GM19328 (cell line): ENCODE data around the gene RNPEPL1.

ENCODE experiments used
- ATAC-seq: cut with Tn5 transposase; IDR thresholded peaks from one replicate; pipeline ENCODE4 v1.9.1; 2021; ENCODE audit warnings: mild to moderate bottlenecking, moderate library complexity; ENCODE audit not compliant: unreplicated experiment

The RNPEPL1 gene

DNA sequence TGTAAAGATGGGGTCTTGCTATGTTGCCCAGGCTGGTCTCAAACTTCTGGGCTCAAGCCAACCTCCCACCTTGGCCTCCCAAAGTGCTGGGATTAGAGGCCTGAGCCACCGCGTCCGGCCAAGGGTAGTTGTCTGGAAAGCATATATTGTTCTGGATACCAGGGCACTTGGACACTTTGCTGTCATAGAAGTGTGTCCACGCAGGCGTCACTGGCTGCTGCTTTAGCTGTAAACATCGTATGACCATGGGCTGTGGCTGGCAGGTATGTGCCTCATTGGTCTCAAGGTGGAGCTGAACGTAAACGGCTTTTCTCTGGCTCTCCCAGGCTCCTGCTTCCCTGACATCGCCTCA is 53.8 kb downstream of the RNPEPL1 start:
- no peak for ATAC-seq

DNA sequence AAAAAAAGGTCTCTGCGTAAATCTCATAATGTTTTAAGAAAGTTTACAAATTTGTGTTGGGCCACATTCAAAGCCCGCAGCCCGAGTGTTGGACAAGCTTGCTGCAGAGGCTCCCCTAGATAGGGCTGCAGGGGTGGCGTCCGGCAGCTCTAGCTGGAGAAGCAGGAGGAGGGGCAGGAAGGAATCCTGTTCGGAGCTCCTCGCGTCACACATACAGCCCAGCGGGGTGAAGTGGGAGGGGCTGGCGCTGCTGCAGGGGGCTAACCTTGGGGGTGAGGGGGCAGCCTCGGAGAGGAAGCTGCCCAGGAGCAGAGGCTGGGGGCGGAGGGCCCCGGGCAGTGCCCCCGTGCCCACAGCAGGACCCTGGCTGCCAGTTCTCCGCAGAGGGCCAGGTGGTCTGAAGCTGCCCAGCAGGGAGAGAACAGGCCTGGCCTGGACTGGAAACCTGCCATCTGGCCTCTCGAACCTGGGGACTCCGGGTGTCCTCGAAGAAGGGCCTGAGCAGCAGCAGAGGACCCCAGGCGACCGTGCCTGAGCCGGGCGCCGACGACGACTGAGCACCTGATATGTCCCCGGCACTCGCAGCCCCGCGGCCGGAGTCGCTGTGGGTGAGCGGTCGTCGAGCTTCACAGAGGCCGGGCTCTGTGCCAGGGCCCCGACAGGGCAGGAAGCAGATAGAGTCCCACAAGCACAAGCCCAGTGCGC is 54.4 kb downstream of the RNPEPL1 start:
- ATAC-seq: no peak

DNA sequence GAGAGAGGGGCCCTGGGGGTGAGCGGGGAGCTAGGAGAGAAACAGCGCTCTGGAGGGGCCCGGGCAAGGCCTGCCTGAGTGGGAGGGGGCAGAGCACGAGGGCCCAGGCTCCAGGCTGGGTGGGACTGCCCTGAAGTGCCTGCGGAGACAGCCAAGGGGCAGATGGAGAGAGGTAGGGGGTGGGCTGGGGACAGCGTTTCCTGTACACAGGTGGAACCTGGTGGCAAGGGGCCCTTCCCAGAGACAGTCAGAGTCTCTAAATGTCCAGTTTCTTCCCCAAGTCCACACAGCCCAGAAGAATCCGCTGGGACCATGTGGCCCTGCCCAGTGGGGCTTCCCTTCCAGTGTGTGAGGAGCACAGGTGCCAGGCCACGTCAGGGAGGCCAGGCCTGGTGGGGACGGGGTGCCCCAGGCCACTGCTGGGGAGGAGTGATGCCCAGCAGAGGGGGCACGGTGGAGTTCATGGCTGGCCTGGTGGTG is 55.3 kb downstream of the RNPEPL1 start:
- no peak for ATAC-seq

DNA sequence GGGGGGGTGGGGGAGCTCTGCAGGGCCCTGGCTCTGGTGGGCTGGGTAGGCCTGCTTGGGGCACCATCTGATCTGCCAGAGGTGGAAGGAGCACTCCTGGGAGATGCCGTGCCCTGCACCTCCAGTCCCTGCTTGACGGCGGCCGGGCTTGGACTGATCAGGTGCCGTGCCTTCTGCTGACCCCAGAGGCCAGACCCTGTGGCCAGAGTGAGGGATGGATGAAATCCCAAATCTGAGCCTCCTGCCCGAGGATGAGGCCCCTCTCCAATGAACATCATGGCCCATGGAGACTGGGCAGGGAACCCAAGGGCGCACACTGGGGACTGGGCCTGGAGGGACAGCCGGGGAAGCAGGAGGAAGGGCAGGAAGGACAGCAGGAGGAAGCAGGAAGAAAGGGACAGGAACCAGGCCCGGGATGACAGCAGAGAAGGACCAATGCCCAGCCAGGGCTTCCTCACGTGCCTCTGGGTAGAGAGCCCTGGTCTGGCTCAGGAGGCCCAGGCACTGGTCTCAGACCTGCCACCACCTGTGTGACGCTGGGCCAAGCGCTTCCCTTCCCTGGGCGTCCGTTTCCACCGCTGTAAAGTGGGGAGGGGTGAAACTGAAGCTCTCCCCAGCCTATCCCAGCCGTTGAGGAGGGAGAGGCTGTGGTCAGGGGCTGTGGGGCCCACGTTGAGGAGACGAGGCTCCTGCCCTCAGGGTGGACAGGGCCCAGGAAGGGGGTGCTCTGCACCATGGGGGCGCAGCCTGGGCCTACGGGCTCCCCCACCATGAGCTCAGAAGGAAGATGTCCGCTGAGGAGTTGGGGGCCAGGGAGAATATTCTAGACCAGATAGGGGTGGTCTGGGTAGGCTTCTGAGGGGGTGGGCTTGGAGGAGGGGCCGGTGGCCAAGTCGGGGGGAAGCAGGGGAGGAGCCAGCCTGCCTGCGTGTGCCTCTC is 56.0 kb downstream of the RNPEPL1 start:
- no peak for ATAC-seq

DNA sequence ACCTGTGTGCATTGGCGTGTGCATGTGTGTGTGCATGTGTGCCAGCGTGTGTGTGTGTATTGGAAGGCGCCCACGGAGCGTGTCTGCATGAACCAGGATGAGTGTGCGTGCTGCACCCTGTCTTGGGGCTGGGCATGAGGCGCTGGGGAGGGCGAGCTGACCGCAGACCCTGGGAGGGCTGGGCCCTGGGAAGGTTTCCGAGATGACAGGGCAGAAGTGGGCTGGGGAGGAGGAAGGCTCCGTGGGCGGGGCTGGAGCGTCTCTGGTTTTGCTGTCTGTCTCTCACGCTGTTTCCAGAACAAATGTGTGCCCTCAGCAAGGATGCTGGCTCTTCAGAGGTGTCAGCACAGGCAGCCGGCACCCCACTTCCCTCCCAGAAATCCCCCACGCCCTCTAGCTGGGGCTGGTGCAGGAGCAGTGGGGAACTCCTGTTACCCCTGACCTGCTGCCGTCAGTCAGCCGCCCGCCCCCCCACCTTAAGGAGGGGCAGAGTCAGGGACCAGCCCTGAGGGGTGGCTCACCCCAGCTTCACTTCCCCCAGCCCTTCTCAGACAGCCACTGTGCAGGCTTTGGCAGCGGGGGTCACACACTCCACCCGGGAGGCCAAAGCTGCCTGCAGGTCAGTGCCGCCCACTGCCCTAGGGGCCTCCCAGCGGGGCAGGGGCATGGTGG is 56.8 kb downstream of the RNPEPL1 start, which contains the start of gene GPR35:
GPR35 (plus strand) TSS at position 531 of the 672 bp plus-strand sequence. CDS start 4,473 bp downstream, outside the sequence.
- ATAC-seq: no peak

DNA sequence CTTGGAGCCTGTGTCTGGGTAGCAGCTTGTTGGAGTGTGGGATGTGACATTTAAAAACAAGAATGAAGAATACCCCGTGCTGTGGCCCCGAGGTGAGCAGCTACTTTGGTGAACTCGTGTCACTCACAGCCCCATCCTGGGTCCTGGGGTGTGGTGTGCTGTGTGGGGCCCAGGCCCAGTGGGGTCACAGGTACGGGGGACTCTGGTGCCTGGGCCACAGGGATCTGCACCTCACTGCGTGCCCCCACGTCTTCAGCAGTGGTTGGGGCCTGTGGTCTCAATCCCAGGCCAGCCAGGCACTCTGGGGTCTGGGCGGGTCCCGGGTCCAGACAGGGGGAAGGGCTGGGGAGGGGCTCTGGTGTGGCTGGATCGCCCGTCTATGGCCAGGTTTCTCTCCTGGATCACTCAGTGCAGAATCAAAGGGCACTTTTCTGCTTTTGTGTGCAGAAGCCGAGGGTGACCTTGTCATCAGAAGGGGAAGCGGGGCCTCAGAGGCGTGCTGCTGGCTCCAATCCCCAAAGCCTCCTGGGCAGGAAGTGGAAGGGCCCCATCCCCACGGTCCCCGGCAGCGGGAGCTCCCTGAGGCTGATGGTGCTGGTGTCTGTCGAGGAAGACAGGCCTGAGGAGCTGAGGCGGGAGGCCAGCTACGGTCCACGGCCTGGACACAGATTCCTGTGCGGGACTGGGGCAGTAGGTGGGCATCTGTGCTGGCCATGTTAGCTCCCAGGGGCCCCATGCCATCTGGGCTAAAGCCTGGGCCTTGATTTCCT is 58.4 kb downstream of the RNPEPL1 start:
- no peak for ATAC-seq

DNA sequence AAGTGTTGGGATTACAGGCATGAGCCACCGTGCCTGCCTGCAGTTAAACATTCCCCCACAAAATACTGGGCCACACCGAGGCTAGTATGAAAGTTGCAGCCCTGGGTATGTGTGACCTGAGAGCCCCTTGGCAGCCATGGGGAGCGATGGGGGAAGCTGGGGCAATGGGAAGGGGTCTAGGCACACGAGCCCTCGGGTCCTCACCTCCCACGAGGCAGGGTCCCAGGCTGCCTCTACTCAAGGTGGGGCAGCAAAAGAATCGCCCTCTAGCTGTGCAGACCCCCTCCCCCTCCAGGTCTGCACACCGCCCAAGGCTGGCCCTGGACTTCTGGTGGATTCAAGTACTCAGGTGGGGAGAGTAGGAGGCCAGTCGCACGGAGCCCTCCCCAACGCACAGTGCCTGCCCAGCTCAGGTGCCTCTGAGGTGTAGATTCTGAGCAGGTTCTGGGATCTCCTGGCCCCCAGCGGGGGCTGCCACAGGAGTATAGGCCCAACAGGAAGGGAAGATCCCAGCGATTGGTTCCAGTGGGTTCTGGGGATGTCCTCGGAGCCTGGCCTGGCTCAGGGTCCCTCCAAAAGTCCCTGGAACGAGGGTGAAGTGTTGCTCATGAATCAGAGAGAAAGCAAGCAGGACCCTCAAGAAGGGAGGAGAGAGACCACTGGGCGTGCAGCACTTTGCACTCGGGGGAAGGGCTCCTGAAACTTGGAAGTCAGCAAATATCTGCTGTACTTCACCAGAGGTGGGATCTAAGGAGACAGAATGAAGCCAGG is 59.6 kb downstream of the RNPEPL1 start:
- no peak for ATAC-seq

DNA sequence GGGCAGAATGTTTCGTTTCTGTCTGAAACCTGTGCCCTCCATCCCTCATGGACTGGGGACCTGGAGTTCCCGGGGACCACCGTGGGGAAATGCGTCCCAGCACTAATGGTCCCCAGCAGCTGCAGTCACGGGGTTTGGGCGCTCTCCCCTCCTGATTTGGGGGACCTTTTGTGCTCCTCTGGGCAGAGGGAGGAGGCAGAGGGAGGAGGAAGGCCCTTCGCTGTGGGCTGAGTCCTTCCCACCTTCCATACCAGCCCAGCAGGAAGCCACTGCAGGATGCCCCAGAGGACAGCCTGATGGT is 60.2 kb downstream of the RNPEPL1 start:
- no peak for ATAC-seq

DNA sequence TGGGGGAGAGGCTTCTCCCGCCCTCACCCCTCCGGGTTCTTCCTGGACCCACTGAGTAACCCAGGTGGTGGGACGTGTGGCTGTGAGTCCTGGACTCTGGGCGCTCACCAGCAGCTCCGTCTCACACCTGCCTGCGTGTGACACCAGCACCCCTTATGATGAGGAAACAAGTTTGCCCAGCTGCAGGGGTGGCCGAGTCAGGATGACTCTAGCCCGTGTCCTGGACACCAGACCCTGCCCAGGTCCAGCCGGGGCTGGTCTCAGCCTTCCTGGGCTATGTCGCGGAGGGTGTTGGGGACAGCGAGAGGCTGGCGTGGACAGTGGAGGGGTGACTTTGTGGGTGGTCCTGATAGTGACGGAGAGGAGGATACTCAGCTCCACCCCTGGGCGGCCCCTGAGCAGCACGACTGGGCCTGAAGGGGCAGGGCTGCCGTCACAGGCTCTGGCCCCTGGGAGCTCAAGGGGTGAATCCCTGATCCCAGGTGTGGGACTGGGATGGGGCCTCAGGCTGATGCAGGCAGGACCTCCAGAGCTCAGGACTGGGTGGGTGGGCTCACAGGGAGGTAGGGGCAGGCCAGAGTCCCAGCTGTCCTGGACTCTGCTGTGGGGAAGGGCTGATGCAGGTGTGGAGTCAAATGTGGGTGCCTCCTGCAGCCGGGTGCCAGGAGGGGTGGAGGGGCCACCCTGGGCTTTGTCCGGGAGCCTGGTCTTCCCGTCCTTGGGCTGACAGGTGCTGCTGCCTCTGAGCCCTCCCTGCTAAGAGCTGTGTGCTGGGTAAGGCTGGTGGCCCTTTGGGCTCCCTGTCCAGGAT is 60.7 kb downstream of the RNPEPL1 start:
- ATAC-seq: no peak

DNA sequence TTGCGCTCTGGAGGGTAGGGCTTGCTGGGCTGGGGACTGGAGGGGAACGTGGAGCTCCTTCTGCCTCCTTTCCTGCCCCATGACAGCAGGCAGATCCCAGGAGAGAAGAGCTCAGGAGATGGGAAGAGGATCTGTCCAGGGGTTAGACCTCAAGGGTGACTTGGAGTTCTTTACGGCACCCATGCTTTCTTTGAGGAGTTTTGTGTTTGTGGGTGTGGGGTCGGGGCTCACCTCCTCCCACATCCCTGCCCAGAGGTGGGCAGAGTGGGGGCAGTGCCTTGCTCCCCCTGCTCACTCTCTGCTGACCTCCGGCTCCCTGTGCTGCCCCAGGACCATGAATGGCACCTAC is 61.3 kb downstream of the RNPEPL1 start:
- no peak for ATAC-seq

DNA sequence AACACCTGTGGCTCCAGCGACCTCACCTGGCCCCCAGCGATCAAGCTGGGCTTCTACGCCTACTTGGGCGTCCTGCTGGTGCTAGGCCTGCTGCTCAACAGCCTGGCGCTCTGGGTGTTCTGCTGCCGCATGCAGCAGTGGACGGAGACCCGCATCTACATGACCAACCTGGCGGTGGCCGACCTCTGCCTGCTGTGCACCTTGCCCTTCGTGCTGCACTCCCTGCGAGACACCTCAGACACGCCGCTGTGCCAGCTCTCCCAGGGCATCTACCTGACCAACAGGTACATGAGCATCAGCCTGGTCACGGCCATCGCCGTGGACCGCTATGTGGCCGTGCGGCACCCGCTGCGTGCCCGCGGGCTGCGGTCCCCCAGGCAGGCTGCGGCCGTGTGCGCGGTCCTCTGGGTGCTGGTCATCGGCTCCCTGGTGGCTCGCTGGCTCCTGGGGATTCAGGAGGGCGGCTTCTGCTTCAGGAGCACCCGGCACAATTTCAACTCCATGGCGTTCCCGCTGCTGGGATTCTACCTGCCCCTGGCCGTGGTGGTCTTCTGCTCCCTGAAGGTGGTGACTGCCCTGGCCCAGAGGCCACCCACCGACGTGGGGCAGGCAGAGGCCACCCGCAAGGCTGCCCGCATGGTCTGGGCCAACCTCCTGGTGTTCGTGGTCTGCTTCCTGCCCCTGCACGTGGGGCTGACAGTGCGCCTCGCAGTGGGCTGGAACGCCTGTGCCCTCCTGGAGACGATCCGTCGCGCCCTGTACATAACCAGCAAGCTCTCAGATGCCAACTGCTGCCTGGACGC is 61.9 kb downstream of the RNPEPL1 start:
- no peak for ATAC-seq
